HS-5 (cell line): ENCODE measurements around the gene GIMAP4.
"Not testable (repeated sequence)": the region's sequence is repeated elsewhere in the genome, so short reads cannot be mapped to it uniquely, and the experiment has no call there.

Experiments
- DNase-seq: peaks from one replicate; pipeline ENCODE4 v3.0.0-alpha.2; 2012; ENCODE audit warnings: low read depth

The GIMAP4 gene

DNA sequence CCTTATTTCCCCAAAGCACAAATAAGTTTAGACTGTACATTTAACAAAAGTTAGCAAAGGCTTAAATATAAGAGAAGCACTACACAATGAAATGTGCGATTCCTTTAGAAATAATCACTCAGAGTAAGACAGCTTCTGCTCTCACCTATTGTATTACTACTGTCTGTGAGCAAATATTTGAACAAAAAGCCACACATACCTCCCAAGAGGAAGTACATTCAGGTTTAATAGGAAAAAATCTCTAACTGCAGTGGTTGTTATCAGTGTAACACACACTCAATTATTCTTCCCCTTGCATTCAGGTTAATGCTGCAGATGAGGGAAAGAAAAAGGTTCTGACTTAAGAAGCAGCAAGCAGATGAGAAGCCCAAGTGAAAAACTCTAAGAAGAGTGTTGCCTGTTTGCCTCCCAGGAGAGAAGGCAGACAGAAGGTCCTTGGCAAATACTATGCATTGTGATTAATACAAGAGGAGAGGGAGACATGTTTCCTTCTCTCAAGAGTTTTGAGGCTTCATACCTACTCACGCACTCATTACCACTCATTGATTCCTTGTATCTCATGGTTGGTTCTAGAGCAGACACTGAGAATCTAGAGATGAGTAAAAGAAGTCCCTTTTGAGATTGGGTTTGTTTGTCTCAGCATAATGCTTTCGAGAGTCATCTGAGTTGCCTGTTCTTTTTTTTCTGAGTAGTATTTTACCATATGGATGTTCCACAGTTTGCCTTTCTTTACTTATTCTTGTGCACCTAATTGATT is 13.6 kb downstream of the GIMAP4 start:
- DNase-seq, result no peak

DNA sequence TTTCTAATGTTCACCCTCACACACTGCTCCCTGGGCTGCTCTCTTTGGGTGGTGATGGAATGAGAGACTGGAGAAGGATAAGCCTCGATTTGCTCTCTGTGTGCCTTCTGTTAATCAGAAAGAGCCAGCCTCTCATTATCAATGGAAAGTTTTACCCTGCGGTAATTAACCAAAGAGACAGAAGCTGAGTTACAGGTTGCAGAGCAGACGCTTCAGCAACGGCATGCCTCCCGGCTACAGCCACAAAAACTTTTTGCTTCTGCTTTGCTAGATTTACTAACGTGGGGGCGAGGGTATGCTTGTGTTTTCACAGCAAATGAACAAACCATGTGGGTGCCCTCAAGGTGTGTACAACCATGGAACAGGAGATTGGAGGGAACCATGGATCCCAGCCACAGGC is 18.0 kb downstream of the GIMAP4 start:
- DNase-seq, result no peak

DNA sequence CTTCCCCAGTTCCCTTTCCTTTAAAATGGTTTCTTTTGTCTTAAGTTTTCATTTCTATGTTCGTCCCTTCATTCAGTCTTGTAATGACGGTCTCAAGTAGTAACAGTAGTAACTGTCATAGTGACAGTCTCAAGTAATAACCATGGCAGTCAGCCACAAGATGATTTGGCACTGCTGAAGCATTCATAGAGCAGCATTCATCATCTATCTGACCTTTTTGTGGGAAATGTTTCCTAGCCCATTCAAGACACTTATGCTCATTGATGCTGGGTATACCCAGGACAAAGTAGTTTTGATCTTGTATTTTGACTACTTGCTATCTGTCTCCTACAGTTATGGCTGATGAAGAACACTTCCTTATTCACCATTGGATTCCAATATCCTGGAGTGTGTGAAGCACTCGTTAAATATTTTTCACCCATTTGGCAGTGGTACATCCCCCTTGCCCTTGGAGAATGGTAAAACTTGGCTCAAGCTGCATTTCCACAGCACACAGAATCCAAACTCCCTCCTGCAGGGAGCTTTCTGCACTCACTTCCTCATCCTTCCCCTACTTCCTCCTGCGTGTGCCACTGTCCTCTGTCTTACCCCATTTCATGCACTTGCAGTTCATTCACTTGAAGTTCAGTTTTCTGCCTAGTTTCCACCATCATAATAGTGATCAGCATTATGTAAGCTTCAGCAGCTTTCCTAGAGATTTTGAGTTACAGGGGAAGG is 19.0 kb downstream of the GIMAP4 start:
- no peak for DNase-seq

GRCh38 chr7:150586785-150587152 is 19.6 kb downstream of the GIMAP4 start:
- no peak for DNase-seq

DNA sequence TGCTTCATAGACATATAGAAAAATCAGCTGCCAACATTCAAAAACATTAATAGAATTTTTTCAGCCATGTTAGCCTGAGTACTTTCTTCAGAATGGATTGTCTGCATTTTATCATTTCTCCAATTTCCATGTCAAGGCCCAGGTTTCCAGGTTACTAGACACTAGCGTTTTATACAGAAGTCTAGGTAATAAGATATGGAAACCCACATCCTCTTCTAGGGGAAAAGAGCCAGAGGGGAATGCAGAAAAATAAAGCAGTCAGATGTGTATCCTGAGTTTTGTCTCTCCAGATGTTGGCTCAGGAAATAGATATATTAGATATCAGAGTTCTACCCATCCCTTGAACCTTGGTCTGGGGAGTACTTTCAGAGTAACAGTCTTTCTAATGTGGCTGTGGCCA is 20.4 kb downstream of the GIMAP4 start:
- no peak for DNase-seq

GRCh38 chr7:150594805-150595204 is 27.6 kb downstream of the GIMAP4 start:
- DNase-seq, result no peak

DNA sequence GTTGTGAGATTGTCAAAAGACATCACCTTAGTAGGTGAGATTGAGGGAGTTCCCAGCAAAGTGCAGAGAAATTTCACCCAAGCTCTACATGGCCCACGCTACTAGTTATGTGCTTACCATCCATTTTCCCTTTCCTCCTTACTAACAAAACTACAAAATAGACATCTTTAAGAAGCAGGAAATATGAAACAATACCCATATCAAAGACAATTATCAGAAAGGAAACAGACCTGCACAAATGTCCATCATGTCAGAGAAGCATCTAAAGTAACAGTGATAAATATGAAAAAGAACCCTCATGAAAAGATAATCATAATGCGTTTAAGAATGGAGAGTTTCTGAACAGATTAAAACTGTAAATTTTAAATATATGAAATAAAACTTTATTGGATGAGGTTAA is 28.2 kb downstream of the GIMAP4 start:
- no peak for DNase-seq

DNA sequence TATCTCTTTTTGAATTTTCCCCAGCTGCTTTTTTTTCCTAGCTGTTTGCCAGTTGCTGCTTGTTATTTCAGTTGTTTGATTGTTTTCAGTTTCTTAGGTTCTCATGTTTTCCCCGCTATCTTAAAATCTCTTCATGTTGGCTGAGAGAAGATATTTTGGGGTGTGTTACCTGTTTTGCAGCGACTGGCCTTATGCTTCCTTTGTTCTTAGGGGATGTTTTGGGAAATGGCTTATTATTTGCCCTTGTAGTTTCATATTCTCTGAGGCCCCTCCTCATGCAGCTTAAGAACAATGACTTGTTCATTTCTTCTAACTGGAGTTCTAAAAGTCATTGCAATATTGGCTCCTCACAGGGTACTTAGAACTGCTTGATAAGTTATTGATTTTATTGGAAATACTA is 36.4 kb downstream of the GIMAP4 start:
- not testable (repeated sequence) for DNase-seq

GRCh38 chr7:150610233-150610632 is 43.0 kb downstream of the GIMAP4 start:
- no peak for DNase-seq

DNA sequence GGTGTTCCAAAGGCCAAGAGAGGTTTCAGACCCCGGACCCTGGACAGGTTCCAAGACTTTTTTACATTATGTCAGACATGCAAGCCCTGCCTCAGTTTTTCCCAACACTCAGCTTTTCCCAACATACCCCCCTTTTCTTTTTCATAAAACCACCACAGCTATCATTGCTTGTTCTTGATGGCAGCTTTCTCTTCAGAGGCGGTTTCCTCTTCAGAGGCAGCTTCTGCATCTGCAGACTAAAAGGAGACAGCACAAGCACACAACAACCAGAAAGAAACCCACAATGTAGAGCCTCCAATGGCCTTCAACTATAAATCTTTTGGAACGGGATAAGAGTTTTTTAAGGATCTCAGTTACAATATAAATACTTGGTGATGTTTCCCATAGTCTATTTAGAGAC is 45.7 kb downstream of the GIMAP4 start:
- DNase-seq, result no peak

- DNase-seq, result no peak
Measured at GRCh38 chr7:150613880-150614279, 46.7 kb downstream of the GIMAP4 start.

DNA sequence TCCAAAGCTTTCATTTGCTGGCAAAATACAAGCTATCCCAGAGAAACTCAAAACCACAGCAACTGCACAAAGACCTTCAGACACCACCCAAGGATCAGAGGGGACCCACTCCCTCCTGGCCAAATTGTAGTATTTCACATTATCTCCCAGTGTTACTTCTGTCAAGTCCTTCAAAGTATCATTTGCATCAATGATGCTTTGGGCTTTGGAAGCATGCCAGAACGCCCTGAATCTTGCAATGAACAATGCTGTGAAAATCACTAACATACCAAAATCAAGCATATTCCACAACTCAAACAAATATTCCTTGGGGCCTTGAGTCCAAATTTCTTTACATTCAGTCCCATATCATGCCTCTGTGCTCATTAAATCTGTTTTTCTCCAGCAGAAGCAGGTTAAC is 47.2 kb downstream of the GIMAP4 start:
- DNase-seq, result not testable (repeated sequence)

DNA sequence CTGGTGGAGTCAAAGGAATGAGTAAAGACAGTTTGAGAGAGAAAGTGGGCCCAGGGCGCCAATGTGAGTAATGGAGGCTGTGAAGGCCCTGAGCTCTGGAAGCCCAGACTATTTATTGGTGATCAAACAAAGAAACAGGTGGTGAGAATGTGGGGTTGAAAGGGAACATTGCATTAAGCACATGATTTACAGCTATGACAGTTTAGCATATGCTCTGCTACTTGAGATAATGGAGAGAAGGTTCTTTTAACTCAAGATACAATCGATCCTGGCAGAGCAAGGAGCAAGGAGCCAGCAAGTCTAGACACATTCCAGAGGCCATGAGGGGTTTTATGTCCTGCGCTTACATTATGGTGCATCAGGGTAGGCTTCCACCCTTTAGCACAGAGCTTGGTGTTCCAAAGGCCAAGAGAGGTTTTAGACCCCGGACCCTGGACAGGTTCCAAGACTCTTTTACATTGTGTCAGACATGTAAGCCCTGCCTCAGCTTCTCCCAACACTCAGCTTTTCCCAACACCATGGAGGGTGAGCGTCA is 48.1 kb downstream of the GIMAP4 start:
- not testable (repeated sequence) for DNase-seq

- DNase-seq, result peak; percentile 22
Measured at GRCh38 chr7:150620061-150620460, 52.9 kb downstream of the GIMAP4 start.

DNA sequence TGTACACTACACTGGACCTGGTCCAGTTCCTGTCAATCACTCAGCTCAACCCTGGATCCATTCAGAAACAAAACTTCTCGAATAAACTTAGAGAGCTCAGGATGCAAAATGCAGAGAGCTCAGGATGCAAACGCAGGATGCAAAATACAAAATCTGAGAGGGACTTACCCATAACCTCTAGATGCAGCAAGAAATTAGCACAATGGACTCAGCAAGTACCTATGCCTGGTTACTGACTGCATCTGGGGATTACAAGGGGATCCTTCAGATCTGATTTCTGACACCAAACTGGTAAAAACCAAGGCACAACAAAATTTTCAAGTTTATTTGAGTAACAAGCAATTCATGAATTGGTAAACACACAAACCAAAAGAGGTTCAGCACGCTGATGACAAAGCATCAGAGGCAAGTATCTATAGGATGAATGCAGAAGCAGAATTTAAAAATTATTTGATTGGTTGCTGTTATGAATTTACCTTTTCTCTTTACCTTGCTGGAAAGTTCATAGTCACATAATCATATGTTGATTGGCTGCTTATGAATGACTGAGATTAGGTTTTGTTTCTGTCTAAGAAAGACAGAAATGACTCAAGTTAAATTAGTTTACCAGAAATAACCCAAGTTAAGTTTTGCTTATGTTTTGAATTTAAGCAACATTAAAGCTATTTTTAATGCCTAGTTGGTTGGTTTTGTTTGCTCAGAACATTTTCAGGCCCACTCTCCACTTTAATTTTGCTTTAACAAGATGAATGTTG is 53.6 kb downstream of the GIMAP4 start:
- DNase-seq, result no peak

DNA sequence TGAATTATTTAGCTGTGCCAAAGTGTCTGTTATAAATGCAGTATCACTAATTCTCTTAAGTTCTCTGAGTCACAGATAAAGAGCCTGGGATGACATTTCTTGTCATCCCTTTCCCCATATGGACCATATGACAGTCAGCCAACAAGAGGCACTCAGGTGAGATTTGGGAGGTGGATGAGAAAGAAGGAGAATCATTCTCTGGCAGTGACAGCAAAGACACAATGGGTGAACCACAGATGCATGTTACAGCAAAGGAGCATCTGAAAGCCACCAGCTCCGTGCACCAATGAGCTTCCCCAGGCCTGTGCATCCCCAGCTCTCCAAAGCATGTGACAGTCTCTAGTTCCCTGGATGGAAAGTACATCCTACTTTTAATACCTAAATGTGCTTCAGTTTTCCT is 54.2 kb downstream of the GIMAP4 start:
- DNase-seq, result no peak
